Memory B cell (primary cell): Measurements from ENCODE around the gene SHISAL1.

ENCODE experiments used
- ATAC-seq: fragments of 150-1000 bp; cut with Tn5 transposase; 2 replicates; pipeline ENCODE4 v1.10.0; 2021; ENCODE audit warnings: low read depth, mild to moderate bottlenecking, moderate library complexity
- DNase-seq, 2 donors: peaks; one replicate each; pipeline ENCODE4 v3.0.0; 2022; ENCODE audit warnings: low spot score in 2 of 2
- H3K27ac Mint-ChIP-seq: one replicate; pipeline ENCODE4 v1.8.0; 2022; ENCODE audit warnings: mild to moderate bottlenecking, moderate library complexity, mixed read lengths
- H3K27me3 Mint-ChIP-seq: one replicate; pipeline ENCODE4 v1.8.0; 2022; ENCODE audit warnings: mixed read lengths
- H3K36me3 Mint-ChIP-seq: one replicate; pipeline ENCODE4 v1.8.0; 2022; ENCODE audit warnings: mild to moderate bottlenecking, mixed read lengths
- H3K4me1 Mint-ChIP-seq: one replicate; pipeline ENCODE4 v1.8.0; 2022; ENCODE audit warnings: mixed read lengths
- H3K4me3 Mint-ChIP-seq: one replicate; pipeline ENCODE4 v1.8.0; 2022; ENCODE audit warnings: mild to moderate bottlenecking, moderate library complexity, mixed read lengths
- H3K9me3 Mint-ChIP-seq: one replicate; pipeline ENCODE4 v1.8.0; 2022; ENCODE audit warnings: mixed read lengths

Gene SHISAL1

DNA sequence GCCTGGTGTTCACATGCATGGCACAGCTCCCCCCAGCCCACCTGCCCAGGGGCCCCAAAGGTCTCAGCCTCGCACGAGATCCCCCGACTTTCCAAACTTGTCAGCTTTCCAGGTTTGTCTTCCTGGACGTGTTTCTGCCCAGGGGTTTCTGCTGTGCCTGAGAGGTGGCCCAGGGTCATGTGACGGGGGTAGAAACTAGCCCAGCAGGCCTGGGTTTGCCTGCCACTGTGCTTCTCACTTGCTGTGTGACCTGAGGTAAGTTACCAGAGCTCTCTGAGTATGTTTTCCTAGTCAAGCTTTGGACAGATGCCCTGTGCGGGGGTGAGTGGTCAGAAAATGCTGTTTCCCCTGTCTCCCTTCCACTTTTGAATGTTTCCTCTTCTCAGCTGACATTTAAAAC, 38.3 kb upstream of the SHISAL1 start:
- no peak for ATAC-seq
- Mint-ChIP-seq H3K27ac (no peak overlapping the region), H3K9me3 (no peaks in the 10 kb centered on the region), H3K36me3 (no peaks in the 10 kb centered on the region), H3K4me3 (no peak overlapping the region), H3K4me1 (no peaks in the 10 kb centered on the region), H3K27me3 (peaks cover 20% of the 10 kb centered on the region)
- DNase-seq: no peak

DNA sequence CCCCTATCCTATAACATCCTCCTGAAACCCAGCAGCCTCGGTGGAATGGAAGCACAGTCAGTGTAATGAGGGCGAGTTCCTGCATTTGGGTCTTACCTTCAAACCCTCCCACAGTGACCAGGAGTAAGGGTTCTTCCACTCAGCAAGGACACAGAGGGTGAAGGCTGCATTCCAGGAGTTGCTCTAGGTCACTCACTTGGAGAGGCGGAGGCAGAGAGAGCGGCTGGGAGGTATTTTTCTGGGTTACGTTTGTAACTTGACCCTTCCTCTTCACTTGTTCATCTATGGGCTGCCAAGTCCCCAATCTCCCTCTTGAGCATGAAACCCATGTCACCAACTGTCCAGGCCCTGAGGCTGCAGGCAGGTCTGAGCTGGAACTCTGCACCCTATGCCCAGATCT, 36.8 kb upstream of the SHISAL1 start:
- Mint-ChIP-seq H3K4me1 (no peaks in the 10 kb centered on the region), H3K27ac (no peak overlapping the region), H3K27me3 (peaks cover 23% of the 10 kb centered on the region), H3K36me3 (no peaks in the 10 kb centered on the region), H3K9me3 (no peaks in the 10 kb centered on the region), H3K4me3 (no peak overlapping the region)
- DNase-seq (no peak), ATAC-seq (no peak)

DNA sequence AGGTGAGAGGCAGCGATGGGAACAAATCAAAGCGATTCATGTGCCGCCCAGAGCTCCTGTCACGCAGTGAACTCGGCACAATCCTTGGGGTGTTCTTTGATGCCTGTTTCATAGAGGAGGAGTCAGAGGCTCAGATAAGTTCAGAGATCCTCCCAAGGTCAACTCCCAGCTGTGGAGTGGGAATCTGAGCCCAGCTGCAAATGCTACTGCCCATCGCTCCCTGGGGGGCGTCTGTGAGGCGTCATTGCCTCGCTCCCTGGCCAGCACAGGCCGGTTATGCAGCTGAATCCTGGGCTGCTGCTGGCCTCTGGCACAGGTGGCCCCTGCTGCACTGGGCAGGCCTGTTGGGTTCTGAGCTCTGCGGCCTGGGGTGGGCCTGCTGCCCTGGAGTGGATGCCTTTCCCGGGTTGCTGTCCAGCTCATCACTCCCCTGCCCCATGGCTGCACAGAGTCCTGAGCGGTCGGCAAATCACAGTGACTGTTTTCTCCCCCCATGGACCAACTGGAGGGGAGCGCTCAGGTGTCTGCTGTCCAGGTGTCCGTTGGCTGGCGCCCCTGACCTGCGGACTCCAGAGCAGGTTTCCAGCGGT, 36.3 kb upstream of the SHISAL1 start:
- Mint-ChIP-seq H3K4me1 (no peaks in the 10 kb centered on the region), H3K27ac (no peak overlapping the region), H3K9me3 (no peaks in the 10 kb centered on the region), H3K27me3 (peaks cover 21% of the 10 kb centered on the region), H3K4me3 (no peak overlapping the region), H3K36me3 (no peaks in the 10 kb centered on the region)
- no peak for DNase-seq
- ATAC-seq: no peak

DNA sequence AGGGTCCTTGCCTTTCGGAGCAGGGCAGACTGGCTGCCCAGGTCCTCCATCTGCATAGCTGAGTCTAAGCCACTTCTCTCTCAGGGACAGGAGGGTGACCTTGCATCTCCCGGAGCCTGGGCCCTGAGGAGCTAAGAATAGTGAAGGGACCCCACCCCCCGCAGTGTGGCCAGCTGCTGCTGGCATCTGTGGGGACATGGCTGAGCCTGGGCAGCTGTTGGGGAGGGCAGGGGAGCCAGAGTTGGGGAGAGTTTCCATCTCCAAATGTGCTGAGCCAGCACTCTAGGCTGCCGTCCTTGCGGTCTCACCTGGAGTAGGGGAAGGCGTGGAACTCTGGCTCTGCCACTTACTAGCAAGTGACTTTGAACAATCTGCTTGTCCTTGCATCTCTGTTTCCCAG, 34.8 kb upstream of the SHISAL1 start:
- Mint-ChIP-seq H3K9me3 (no peaks in the 10 kb centered on the region), H3K4me3 (no peak overlapping the region), H3K27ac (no peak overlapping the region), H3K36me3 (no peaks in the 10 kb centered on the region), H3K4me1 (no peaks in the 10 kb centered on the region), H3K27me3 (peaks cover 19% of the 10 kb centered on the region)
- DNase-seq (no peak), ATAC-seq (no peak)

DNA sequence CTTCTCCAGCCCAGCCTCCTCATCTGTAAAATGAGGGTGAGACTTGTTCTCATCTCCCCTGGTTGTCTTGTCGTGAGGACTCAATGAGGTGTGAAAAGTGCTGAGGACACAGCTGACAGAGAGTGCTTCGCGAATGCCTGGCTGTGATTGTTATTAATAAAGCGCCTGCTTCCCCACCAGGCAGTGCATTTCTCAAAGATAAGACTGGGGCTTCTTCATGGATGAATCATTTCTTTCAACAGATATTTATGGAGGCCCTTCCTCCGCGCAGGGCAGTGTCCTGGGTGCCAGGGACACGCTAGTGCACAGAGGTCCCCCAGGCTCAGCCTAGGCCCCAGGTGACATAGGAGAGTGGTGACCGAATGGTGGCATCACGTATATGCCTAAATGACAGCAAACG, 34.3 kb upstream of the SHISAL1 start:
- ATAC-seq: no peak
- Mint-ChIP-seq H3K27me3 (peaks cover 20% of the 10 kb centered on the region), H3K36me3 (no peaks in the 10 kb centered on the region), H3K27ac (no peak overlapping the region), H3K4me1 (no peaks in the 10 kb centered on the region), H3K4me3 (no peak overlapping the region), H3K9me3 (no peaks in the 10 kb centered on the region)
- DNase-seq: no peak

DNA sequence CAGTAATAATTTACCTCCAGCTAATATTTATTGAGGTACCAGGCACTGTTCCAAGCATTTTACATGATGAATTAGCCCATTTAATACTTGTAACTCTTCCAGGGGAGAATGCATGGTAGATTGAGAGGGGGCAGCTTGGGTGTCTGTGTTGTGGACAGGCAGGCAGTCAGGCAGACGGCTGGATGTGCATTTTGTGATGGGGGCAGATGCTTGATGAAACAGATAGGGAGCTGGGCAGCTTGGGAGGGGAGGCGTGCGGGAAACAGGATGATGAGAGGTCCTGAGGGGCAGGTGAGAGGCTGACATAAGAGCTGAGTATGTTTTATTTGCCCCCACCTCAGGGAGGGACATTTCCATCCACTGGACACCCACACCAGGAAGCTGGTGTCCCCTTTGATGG, 33.1 kb upstream of the SHISAL1 start:
- DNase-seq (no peak), ATAC-seq (no peak)
- Mint-ChIP-seq H3K9me3 (no peaks in the 10 kb centered on the region), H3K4me1 (no peaks in the 10 kb centered on the region), H3K4me3 (no peak overlapping the region), H3K27ac (no peak overlapping the region), H3K27me3 (peaks cover 16% of the 10 kb centered on the region), H3K36me3 (no peaks in the 10 kb centered on the region)

DNA sequence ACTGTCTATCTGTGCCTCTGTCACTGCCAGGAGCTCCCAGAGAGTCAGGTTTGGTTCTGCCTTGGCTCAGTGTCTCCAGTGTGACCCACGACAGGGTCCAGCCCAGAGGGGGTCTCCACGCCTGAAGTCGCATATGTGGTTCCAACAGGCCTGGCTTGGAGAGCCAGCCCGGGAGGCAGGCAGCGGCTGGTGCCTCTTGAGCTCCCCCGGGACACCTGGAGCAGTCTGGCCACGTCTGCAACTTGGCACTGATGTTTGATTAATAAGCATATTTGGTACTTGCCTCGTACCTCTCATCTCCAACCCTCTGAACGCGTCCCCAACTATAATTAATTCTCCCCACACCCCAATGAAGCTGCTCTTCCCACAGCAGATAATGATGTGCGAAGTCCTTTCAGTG, 31.7 kb upstream of the SHISAL1 start:
- H3K36me3 Mint-ChIP-seq: no peaks in the 10 kb centered on the region
- ATAC-seq: no peak
- no peak overlapping the region for H3K27ac Mint-ChIP-seq
- peaks cover 15% of the 10 kb centered on the region for H3K27me3 Mint-ChIP-seq
- H3K4me3 Mint-ChIP-seq: no peak overlapping the region
- no peaks in the 10 kb centered on the region for H3K9me3 Mint-ChIP-seq
- DNase-seq: no peak
- H3K4me1 Mint-ChIP-seq: no peaks in the 10 kb centered on the region

DNA sequence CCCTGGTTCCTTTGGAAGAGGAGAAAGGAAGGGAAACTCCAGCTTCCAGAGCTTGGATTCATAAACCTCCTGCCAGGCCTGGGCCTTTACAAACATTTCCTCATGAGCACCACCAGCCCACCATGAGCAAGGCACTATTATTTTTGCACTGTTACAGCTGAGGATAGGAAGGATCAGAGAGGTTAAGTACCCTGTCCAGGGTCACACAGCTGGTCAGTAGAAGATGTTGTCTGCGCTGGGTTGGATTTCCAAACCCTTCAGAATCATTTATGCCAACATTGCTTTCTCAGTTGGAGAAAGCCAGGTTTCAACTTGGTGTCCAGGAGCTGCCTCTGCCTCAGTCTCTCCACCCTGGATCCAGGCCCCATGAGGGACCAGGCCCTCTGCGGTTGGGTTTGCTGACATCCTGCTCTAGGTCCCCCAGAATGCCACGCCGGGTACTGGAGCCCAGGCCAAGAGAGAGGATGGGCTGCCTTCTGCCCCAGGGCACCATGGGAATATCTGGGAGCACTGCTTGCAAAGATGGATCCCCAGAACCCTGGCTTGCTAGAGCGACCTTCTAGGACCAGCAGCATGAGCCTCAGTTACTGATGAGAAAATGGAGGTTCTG, 29.7 kb upstream of the SHISAL1 start:
- Mint-ChIP-seq H3K27me3 (peaks cover 15% of the 10 kb centered on the region), H3K36me3 (no peaks in the 10 kb centered on the region), H3K9me3 (no peaks in the 10 kb centered on the region), H3K4me3 (no peak overlapping the region), H3K4me1 (no peaks in the 10 kb centered on the region), H3K27ac (no peak overlapping the region)
- DNase-seq: no peak
- ATAC-seq: no peak

DNA sequence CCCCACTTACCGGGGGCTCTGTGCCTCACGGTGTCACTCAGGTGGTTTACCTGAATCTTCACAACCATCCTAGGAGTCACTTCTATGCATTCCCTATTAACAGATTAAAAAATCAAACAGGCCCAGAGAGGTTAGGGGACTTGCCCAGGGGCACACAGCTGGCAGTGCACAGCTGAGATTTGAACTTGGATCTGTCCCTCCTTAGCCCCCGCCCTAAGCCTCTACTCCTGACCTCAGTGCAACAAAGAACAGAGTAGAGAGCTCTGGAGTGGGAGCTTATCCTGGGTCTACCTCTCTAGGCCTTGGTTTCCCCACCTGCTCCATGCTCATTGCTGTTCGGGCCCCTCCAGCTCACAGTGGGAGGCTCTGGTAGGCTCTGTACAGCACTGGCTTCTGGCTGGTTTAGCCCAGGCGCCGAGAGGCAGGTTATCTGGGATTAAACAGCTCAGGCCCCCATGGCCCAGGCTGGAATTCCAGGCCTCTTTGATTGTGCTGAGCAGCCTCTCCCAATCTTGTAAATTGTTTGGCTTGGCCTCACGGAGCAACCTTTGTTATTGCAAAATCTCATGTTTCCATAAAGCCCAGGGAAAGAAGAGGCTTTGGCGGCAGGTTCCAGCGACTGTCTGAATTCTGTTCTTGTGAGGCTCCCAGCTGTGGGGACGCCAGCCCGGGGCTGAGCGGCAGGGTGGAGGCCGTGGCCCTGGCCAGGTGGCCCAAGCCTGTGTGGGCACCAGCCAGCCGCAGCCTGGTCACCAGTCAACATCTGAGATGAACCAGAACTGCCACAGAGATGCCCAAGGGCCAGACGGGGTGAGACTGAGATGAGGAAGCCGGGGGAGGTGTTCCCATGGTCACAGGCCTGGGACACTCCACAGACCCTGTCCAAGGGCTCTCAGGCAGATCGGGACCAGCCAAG, 28.9 kb upstream of the SHISAL1 start:
- Mint-ChIP-seq H3K9me3 (no peaks in the 10 kb centered on the region), H3K27me3 (peaks cover 15% of the 10 kb centered on the region), H3K36me3 (no peaks in the 10 kb centered on the region), H3K4me3 (no peak overlapping the region), H3K27ac (no peak overlapping the region), H3K4me1 (no peaks in the 10 kb centered on the region)
- no peak for DNase-seq
- ATAC-seq: no peak

DNA sequence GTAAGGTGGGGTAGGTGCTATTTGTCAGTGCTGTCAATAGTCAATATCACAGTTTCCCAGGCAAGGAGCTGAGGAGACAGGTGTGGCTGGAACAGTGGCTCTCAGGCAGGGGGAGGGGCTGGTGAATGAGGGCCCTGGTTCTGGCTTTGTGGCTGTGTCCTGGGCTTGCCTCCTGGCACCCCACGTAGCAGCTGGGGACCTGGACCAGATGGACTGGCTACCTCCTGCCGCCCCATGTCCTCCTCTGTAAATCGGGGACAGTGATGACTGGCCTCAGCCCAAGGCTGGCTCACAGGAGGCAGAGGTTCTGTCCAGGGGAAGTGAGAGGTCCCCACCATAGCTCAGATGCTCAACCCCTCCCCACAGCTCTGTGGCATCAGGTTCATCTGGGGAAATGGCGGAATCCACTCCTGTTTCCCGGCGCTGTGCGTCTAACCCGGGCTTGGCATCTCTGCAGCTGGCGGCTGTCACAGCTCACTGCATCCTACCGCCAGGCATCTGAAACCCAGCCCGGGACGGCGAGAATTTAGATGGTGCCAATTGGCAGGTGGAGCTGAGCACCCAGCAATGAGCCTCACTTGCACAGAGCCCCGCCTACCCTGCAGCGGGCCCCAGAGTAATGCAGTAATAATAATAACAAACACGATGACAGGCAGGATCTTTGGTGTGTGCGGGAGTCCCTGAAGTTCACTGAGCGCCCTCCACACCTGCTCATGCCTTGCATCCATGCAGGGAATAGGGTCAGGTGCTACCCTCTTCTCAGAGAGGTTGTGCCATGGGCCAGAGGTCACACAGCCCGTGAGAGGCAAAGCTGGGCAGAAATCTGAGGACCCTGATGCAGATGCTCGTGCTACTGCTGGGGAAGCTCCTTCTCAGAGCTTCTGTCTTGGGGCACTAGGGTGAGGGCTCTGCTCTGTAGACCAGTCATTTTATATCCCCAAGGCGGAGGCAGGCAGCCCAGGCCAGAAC, 27.8 kb upstream of the SHISAL1 start:
- ATAC-seq (no peak), DNase-seq (no peak)
- Mint-ChIP-seq H3K27me3 (peaks cover 13% of the 10 kb centered on the region), H3K9me3 (no peaks in the 10 kb centered on the region), H3K4me3 (no peak overlapping the region), H3K27ac (no peak overlapping the region), H3K36me3 (no peaks in the 10 kb centered on the region), H3K4me1 (no peaks in the 10 kb centered on the region)

DNA sequence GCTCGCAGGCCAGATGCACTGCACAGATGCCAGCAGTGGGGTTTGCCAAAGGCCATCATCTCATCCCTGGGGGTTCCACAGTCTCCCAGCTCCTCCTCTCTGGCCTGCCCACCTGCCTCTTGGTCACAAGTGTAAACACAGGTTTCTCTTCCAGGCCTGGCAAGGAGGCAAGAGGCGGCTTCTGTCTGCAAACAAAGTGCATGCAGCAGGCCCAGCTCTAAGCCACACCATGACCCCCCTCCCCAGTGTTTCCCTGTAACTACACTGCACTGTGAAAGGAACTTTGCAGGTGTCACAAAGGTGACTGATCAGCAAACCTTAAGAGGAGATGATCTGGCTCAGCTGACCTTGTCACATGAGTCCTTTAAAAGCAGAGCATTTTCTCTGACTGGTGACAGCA, 26.2 kb upstream of the SHISAL1 start:
- no peak overlapping the region for H3K27ac Mint-ChIP-seq
- no peaks in the 10 kb centered on the region for H3K4me1 Mint-ChIP-seq
- peaks cover 4% of the 10 kb centered on the region for H3K27me3 Mint-ChIP-seq
- DNase-seq (no peak), ATAC-seq (no peak)
- no peaks in the 10 kb centered on the region for H3K9me3 Mint-ChIP-seq
- H3K36me3 Mint-ChIP-seq: no peaks in the 10 kb centered on the region
- no peak overlapping the region for H3K4me3 Mint-ChIP-seq

DNA sequence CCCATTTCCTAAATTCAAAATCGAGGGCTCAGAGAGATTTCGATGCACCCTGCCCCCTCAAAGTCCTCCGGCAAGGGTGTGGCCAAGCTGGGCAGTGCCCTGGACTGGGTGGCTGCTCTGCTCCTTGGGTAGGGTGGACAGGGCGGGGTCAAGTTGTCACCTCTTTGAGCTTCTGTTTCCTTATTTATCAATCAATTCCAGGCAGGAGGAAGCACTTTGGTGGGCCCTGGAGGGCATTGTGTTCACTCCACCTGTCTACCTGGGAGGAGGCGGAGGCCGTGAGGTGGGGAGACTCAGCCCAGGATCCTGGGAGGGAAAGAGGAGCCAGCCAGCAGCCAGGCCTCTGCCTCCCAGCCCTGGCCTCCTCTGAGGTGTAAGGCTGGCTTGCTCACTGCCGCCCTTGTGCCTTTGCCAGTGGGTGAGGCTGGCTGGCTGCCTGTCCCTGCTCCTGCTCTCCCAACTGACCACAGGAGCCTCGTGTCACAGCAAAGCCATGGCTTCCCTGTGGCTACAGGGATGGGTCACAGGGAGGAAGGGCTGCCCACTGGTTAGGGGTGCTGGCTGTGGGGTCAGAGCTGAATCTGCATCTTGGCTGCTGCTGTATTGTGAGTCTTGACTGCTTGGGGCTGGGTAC, 25.5 kb upstream of the SHISAL1 start:
- Mint-ChIP-seq H3K4me3 (no peak overlapping the region), H3K9me3 (no peaks in the 10 kb centered on the region), H3K27ac (no peak overlapping the region), H3K4me1 (no peaks in the 10 kb centered on the region), H3K27me3 (peaks cover 3% of the 10 kb centered on the region), H3K36me3 (no peaks in the 10 kb centered on the region)
- ATAC-seq: no peak
- DNase-seq: no peak

DNA sequence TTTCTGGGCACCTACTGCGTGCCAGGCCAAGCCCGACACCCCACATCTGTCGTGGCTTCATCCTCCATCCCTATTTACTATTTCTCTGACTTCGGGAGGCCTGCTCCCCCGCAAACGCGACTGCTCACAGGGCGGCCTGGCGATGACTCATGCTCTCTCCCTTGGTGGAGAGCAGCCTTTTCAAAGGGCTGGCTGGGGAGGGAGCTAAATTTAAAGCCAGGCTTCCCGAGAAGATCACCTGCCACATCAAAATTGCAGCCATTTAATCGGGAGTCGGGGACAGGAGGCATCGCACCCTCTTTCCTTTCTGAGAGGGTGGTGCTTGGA, 24.9 kb upstream of the SHISAL1 start:
- Mint-ChIP-seq H3K9me3 (no peaks in the 10 kb centered on the region), H3K4me1 (no peaks in the 10 kb centered on the region), H3K36me3 (no peaks in the 10 kb centered on the region), H3K27me3 (peaks cover 3% of the 10 kb centered on the region), H3K27ac (no peak overlapping the region), H3K4me3 (no peak overlapping the region)
- no peak for DNase-seq
- ATAC-seq: no peak
